NCI-H2171 (cell line): Measurements from ENCODE around the gene SLC25A22.

ENCODE experiments used
- DNase-seq: peaks from one replicate; lab custom pipeline; 2025; lab: John Stamatoyannopoulos, UW

The SLC25A22 gene

DNA sequence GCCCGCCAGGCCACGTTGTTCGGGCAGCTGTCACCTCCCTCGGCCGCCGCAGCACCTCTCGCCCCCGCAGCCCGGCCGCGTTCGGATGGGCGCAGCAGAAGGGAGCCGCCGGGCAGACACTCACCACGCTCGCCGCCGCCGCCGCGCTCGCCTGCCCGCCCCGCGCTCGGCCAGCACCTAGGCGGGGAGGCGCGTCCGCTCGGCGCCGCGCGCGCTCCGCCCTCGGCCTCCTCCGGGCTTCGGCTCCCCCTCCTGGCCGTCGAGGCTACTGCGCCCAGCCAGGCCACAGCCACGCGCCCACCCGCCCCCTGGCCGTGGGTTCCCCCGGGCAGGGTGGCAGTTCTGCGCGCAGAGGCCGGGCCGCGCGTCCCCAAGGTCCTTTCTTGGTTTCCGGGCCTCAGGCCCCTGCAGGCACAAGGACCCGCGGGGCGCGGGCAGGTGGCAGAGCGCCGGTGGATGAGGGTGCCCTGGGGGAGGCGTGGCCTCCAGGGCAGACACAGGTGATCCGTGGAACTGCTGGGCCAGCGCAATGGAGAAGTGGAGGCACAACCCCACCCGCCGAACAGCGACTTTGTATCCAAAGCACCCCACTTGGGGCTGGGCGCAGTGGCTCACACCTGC lies at the start of gene SLC25A22:
Gene SLC25A22 (minus strand): TSS at position 189 of the 621 bp plus-strand sequence. CDS start 3,275 bp downstream, outside the sequence.
- peak; percentile 56 for DNase-seq

DNA sequence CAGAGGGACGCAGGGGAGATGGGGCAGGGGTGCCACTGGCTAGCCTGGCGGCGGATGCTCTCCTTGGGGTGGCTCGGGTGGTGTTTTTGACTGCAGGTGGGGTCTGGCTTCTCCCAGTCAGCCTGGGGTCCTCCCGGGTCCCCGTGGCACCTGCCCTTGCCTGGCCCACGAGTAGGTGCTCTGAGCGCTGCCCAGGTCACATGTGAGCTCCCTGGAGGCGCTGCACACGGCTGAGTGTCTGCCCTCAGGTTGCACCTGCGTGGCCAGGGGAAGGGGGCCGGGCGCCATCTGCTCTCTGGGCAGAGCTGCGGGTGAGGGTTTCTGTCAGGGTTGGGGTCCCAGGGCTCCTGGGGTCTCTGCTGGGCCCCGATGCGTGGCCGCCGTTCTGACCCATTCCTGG lies 49.8 kb upstream of the SLC25A22 start:
- no peak for DNase-seq

DNA sequence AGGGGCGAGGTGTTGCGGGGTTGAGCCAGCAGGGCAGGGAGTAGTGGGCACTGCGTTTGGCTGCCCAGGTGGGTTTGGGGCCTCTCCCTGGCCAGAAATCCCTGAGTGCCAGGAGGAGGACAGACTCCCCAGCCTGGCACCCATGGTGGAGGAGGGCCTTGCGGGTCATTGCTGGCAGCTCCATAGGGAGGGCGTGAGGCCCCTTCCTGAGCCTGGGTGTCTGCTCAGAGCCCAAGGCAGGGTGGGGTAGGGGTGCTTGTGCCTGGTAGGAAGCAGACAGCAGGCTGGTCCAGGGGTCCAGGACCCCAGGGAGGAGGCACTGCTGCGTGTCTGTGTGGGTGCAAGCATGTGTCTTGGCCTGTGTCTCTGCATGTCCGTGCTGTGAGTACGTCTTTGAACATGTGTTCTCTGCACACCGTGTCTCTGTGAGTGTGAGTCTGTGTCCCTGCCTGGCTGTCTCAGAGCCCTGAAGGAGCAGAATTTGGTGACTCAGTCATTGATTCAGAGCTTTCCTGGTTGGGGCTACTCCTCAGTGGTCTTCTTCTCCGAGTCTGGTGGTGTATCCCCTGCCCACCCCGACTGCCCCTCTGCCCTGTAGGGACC lies 48.5 kb upstream of the SLC25A22 start:
- no peak for DNase-seq

DNA sequence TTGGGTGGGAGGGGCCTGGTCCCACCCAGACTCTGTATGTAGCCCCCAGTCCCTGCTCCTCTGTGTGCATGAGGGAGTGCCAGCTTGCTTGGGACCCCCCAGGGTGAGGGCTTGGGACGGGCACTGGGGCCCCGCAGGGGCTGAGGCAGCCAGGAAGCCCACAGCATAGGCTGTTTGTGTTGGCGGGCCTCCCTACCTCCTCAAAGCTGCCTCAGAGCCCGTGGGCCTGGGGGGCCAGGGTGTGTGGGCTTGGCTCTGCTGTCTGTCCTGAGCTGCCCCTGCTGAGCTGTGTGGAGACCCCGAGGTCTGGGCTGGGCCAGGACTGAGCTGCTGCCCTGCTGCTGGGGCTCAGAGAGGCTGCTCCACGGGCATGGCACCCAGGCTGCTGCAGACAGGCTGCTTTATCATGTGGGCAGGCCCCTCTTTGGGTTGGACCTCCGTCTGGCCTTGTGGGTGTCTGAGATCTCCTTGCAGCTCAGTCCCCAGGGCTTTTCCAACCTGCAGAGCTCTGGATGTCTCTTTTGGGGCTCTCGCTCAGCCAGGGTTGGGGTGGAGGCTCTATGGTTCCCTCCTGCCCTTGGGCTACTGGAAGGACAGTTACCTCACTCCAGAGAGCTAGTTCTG lies 47.9 kb upstream of the SLC25A22 start:
- DNase-seq = no peak

DNA sequence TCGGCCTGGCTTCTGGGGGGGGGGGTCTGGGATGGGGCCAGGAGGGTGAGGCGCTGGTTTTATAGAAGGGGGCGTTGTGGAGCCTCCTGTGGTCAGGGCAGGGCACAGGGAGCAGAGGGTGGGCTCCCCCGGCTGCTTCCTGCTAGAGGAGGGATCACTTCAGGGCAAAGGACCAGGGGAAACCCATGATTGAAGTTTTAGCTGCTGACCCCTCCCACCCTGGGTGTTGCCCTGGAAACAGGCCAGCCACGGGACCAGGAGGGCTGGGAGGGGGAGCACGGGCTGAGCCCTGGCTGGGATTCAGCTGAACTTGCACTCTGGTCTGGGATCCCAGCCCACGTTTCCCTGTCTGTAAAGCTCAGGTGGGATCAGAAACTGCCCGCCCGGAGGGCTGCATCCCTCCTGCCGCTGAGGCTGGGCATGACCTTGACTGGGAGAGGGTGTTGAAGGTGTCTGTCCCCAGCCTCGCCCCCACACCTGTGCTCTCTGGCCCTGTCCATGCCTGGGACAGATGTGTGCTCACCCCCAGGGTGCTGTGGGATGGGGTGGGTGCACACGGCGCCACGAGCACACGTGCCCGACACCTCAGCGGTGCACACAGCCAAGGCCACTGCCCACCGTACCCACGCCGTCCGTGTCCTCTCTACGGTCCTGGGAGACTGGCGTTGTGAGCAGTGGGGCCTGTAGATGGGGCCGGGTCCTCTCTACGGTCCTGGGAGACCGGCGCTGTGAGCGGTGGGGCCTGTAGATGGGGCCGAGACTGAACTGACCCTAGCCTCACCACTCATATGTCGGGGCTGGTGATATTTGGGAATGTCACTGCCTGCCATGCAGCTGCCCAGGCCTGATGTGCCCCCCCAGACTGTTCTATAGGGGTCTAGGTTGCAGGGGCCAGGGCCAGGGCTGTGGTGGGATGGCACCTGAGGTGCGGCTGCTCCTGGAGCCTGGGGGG lies 46.9 kb upstream of the SLC25A22 start:
- DNase-seq = no peak

DNA sequence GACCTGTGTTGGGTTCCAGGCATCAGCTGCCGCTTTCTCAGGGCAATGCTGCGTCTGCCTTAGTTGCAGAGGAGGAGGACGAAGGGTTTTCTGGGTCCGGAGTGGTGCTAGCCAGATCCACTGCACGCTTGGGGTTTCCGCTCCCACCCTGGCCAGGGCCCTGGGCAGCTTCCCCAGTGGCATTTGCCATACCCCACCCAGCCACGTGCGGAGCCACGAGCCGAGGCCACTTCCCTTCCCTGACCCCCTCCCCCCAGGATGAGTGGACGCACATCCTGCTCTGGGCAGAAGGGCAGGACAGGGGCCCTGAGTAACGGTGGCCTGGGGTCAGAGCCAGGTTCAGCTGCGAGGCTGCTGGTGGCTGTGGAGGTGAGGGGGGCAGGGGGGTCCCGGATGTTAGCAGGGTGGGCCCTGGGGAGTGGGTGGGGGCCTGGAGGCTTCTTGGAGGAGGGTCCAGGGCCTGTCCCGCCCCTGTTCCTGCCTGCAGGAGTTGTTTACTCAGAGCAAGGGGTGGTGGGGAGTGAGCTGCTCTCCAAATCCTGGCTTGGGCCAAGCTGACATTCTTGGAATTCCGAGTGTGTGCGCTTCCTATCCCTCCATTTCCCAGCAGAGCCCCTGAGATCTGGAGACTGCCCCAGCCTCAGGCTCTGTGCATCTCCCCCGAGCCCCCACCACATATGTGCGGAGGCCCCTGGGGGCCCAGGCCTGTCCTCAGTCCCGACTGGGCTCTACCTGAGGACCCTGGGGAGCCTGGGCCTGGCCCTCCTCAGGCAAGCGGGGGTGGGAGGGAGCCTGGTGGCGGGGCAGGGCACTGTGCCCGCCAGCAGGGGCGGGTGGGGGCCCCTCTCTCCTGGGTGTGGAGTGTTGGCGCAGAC lies 46.0 kb upstream of the SLC25A22 start:
- DNase-seq = no peak

DNA sequence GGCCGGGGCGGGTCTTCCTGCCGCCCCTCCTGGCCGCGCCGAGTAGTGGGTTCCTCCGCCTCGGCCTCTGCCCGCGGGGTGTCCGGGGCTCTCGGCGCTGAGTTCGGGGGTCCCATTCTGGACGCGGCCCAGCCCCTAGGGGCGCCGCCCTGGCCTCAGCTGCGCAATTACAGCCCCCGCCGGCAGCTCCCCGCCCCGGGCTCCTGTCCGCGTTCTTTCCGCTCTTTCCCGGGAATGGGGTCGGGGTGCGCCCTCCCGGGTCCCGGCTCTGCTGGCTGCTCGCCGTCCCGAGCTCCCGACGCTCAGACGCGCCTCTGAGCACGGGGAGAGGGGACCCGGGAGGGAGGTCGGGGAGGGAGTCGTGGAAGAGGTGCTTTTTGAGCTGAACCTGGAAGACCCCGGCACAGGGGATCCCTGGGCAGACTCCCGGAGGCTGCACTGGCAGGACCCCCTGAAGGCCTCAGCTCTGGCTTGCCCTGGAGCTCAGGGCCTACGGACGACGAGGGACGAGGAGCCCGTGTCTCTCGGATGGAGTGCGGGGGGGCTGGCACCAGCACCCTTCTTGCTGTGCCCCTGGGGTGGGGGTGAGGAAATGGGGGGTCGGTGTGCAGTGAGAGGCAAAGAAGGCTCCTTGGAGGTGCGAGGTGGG lies 45.1 kb upstream of the SLC25A22 start:
- no peak for DNase-seq

DNA sequence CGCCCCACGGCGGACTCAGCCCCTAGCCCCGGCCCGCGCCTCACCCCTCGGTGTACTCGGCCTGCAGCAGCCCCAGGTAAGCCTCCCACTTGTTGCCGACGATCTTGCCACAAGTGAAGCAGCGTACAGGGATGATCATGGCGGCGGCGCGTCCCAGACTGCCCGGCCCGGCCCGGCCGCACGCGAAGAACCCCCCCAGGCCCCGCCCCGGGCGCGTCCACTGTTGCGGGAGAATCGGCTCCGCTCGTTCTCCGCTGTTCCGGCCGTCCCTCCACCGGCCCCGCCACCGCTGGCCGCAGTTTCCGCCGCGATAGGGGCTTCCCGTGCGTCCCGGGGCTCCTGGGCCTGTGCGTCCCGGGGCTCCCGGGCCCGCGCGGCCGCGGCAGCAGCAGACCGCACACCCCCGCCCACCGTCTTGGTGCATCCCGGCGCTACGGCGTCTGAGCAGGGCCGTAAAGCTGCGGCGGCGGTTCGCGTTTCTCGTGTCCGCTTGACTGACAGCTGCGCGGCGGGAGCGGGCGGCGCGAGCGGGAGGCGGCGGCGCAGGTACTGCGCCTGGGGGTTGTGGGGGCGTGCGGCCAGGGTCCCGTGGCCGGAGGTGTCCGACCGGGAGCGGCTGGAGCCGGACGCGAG lies 44.4 kb upstream of the SLC25A22 start, which contains the start of the genes POLR2L and TSPAN4:
Gene POLR2L (minus strand): TSS at position 160 of the 633 bp plus-strand sequence. CDS start 21 bp downstream, at position 139.
Gene TSPAN4 (plus strand): TSS at position 483 of the 633 bp plus-strand sequence. CDS start 7,453 bp downstream, outside the sequence.
- DNase-seq = peak; percentile 72

DNA sequence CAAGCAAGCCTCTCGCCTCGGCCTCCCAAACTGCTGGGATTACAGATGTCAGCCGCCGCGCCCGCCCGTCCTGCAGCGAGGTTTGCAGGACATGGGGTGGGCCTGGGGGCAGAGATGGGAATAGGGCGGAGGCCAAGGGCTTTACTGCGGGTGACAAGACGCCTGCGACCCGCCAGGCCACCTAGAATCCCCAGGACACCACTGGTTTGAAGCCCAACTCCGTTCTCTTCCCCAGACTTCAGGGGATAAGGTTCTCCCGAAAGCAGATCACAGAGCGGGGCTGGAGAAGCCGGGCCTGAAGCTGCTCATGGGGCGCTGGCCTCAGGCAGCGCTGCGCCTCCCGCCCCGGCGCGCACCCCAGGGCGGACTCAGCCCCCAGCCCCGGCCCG lies 43.9 kb upstream of the SLC25A22 start:
- no peak for DNase-seq

DNA sequence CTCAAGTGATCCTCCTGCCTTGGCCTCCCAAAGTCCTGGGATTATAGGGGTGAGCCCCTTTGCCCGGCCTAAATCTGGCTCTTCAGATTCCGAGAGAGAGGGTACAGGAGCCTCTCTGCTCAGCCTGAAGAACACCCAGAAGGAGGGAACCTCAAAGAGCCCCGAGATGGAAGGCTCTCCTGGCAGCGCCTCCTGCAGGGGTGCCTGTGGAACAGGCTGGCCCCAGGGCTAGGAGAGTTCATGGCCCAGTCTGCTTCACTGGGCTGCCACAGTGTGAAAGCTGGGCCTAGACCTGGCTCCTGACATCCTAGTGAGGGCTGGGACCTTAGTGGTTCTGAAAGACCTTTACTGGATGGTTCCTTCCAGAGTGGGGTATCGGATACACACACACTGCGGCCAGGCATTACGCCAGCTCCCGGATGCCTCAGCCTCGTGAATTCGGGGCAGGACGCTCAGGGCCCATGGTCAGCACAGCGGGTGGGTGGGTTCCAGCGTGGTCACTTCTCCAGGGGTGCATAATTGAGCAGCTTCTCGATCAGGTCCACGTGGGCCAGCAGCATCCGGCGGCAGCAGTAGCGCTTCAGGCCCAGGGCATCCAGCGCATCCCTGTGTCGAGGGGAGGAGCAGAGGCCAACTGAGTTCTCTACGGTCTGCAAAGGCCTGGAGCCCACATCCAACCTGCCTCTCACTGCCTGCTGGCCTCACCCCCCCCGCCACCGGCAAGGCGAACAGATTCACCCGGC lies 42.0 kb upstream of the SLC25A22 start:
- no peak for DNase-seq

DNA sequence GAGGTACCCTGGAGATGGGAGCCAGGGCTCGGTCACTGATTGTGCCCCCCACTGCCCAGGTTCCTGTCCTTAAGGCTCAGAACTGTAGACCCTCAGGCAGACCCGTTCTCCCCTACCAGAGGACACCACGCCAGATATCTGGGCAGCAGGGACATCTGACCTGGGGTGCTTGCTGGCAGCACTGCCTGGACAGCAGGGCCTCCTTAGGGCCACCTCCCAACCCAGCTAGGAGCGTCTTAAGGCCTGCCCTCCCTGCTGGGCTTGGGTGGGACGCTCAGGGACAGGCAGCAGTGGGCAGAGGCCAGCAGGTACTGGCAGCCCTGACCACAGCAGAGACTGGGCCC lies 41.2 kb upstream of the SLC25A22 start:
- DNase-seq = no peak

DNA sequence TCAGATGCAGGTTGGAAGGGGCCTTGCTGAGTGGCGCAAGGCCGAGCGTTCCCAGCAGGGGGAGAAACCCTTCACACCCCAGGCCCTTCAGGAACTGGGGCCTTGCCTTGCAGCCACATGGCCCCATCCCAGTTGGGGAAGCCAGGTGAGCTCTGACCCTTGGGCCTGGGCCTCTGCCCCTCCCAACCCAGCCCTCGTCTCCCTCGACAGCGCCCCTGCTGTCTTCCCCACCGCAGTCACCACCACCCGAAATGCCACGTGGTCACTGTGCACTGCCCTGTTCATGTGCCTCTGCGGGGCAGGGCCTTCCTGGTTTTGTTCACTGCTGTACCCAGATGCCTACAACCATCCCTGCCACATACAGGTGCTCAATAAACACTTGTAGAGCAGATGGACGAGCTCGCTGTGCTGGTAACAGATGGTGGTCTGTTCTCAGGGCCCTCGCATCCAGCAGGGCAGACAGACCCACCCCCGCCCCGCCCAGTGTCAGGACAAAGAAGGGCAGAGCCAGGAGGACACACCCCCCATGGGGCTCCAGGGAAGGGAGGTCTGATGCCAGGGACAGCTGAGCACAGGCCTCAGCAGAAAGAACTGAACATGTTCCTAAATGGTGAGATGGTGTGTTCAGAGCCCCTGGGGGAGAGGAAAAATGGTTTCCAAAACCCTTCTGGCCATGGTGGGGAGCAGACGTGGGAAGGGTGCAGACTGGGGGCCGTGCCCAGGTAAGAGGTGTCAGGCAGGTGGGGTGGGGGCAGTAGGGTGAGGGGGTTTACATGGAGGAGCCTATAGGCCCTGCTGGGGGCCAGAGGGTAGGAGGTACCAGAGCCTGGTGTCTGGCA lies 40.6 kb upstream of the SLC25A22 start:
- no peak for DNase-seq

DNA sequence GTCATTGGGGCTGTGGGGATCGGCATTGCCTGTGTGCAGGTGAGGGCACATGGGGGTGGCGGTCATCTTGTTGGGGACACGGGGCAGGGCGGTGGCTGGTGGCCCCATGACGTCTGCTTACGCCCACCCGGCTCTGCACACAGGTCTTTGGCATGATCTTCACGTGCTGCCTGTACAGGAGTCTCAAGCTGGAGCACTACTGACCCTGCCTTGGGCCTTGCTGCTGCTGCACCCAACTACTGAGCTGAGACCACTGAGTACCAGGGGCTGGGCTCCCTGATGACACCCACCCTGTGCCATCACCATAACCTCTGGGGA lies 39.9 kb upstream of the SLC25A22 start:
- no peak for DNase-seq

DNA sequence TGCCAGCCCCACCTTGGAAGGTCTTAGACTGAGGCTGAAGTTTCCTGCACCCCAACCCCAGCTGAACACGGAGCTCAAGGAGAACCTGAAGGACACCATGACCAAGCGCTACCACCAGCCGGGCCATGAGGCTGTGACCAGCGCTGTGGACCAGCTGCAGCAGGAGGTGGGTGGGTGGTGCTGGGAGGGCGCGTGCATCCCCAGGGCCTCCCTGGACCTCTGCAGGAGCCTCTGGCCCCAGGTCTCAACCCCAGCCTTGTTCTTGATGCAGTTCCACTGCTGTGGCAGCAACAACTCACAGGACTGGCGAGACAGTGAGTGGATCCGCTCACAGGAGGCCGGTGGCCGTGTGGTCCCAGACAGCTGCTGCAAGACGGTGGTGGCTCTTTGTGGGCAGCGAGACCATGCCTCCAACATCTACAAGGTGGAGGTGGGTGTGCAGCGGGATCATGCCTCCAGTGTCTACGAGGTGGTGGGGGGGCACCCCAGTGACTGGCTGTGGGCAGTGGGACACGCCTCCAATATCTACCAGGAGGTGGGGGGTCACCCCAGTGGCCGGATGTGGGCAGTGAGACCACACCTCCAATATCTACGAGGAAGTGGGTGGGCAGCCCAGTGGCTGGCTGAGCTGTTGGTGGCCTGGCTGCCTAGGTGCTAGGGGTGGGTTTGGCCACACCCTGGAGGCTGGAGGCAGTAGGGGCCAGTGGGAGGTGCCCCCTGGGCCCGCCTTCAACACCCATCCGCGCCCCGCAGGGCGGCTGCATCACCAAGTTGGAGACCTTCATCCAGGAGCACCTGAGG lies 39.3 kb upstream of the SLC25A22 start:
- no peak for DNase-seq

DNA sequence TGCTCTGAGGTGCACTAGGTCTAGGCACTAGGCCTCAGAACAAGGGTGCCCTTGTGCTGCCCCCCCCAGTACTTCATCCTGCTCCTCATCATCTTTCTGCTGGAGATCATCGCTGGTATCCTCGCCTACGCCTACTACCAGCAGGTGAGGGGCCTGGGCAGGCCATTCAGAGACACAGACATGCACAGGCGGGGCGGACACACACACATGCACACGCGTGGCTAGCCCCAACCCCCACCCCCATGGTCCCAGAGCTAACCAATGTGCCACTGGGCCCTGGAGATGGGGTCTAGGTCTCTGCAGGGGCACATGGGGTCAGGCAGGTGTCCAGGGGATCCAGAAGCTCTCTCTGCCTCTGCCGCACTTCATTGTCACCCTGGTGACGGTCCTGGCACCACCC lies 38.6 kb upstream of the SLC25A22 start:
- DNase-seq = no peak

DNA sequence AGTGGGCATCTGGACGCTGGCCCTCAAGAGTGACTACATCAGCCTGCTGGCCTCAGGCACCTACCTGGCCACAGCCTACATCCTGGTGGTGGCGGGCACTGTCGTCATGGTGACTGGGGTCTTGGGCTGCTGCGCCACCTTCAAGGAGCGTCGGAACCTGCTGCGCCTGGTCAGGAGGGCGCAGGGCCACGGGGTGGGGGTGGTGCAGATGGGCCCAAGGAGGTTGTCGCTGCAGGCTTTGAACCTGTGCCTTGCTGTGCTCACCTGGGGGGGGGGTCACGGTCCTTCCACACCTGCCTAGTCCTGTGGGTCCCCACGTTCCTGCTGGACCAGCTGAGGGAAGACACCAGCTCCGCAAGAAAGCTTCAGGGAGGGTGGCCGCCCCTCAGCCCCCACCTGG lies 38.2 kb upstream of the SLC25A22 start:
- DNase-seq = no peak

DNA sequence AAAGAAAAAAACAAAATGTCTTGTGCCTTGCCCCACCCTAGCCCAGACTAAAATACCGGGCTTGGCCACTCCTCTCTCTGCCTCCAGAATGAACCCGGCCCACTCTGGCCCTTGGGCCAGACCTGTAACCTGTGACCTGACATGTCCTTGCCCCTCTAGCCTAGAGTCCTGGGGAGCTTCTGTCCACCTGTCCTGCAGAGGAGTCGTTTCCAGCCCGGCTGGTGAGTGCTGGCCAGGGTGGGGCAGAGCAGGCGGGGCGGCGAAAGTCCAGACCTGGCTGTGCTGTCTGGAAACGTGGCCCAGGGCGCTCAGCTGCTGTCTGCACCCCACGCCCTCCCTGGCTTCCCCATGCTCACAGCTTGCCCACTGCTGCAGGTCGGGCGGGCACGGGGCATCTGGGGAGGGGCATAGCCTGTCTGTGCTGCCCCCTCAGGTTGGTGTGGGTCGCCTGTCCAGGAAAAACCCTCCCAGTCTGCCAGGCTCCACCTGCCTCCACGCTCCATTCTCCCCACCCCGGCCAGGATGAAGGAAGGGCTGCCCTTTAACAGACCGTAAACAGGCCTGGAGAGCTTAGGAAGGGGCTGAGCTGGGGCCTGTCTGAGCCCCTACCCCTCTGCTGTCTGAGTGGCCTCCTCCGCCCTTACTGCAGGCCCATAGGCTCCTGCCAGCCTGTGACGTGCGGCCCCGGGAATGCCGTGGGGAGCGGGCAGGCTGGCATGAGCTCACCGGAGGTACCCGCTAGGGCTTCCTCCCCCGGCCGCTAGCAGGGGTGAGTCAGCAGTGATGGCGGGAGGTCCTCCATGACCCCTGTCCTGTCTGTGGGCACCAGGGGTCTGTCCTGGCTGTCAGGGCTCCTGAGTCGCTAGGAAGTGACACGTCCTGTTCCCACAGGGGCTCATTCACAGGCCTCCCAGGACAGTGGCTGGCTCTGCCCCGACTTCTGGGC lies 36.6 kb upstream of the SLC25A22 start:
- DNase-seq = no peak
